GM21717 (cell line): ENCODE measurements around the gene UBE2E2.

ENCODE experiments used
- ATAC-seq: cut with Tn5 transposase; IDR thresholded peaks from one replicate; pipeline ENCODE4 v1.9.1; 2021; ENCODE audit warnings: mild to moderate bottlenecking, moderate library complexity; ENCODE audit not compliant: unreplicated experiment

The UBE2E2 gene

GRCh38 chr3:23435318-23435717, 232.2 kb downstream of the UBE2E2 start:
- no peak for ATAC-seq

DNA sequence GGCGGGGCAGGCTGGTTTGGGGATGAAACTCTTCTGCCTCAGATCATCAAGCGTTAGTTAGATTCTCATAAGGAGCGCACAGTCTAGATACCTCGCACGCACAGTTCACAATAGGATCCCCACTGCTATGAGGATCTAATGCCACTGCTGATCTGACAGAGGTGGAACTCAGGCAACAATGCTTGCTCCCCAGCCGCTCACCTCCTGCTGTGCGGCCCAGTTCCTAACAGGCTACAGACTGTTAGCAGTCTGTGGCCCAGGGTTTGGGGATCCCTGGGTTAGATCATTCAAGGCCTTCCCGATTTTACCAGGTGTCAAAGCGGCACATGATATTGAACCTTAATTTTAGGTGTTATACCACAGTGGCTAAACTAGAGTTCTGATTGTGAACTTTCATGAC, 232.8 kb downstream of the UBE2E2 start:
- ATAC-seq: no peak

DNA sequence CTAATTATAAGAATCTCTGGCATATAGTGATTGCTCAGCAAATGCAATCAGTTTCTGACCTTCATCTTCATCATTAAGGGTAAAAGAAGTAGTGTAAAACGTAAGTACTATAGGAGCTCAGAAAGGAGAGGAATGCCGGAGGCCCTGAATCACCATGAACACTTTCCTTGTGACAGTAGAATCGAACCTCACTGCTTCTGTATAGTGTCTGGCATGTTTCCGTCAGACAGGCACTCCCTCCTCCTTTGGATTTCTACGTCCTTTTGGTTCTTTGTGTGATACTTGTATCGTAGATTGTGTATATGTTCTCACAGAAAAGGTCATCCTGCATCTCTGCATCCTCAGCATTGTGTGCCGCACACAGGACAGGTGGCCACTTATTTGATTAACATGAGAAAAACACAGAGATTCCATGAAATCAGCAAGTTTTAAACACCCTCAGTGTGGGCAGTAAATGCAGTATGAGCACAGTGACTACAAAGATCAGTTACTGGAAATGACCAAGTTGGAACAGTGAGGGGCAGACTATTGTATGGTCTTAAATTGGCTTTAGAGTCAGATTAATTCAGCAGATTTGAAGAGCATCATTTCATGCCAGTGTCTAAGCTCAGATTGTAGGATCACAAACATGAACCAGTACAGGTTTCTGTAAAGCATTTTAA, 234.5 kb downstream of the UBE2E2 start:
- ATAC-seq: no peak

GRCh38 chr3:23438657-23439056, 235.5 kb downstream of the UBE2E2 start:
- no peak for ATAC-seq

DNA sequence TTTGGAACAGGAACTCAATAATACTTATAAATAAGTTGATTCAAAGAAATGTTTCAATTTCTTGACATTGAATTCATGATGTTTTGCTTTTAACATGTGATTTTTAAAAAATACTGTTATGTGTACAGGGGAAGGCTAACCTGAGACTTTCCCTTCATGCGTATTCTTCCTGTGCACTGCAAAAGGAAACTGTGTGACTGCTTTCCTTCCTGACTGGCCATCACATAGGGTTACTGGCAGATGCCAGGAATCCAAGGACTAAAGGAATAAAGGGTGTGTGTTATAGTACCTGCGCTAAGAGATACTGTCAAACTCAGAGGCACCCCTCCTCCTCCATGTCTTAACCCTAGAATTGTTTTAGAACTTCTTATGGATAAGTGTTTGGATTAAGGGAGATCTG, 236.0 kb downstream of the UBE2E2 start:
- ATAC-seq: no peak

- ATAC-seq: no peak
These were observed 237.5 kb downstream of the UBE2E2 start for GRCh38 chr3:23440416-23441294.

GRCh38 chr3:23442598-23443383, 239.7 kb downstream of the UBE2E2 start:
- ATAC-seq: peak; percentile 72

GRCh38 chr3:23444386-23444785, 241.3 kb downstream of the UBE2E2 start:
- no peak for ATAC-seq

DNA sequence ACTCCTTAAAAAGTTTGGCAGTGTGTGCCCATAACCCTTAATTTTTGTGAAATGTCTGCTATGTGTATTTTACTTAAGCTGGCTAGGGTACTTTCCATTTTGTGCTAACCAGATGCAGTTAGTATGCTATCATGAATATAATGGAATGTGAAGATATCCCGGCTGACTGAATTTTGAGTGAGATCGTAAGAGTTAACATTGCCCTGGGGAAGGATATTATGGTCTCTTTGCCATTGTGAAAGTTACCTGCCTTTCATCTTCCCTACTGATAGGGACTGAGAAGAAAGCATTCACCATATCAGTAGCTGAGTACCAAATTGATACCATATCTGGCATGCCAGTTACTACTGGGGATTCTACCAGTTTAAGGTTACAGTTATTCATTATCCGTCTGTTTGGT, 243.2 kb downstream of the UBE2E2 start:
- ATAC-seq: no peak

DNA sequence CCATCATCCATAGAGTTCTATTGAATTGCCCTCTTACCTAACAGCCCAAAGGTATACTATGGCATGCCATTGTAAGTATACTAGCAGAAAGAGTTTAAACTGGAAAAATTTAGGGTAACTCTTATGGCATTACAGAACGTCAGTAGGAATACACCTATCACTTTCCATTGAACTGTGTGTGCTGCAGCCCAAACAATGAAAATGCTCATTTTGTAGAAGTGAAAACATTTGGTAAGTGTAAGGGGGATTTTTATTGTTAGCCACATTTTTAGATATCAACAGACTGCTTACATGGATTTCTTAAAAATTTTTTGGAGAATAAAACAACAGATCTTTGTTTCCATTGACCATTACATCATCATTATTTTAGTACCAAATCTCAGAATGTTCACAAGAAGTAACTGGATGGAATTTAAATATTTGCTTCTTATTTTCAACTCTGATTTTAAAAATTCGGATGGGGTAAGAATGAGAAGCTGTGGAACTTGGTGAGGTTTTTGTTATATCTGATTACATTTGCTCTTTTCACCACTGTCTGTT, 245.9 kb downstream of the UBE2E2 start:
- ATAC-seq: no peak

DNA sequence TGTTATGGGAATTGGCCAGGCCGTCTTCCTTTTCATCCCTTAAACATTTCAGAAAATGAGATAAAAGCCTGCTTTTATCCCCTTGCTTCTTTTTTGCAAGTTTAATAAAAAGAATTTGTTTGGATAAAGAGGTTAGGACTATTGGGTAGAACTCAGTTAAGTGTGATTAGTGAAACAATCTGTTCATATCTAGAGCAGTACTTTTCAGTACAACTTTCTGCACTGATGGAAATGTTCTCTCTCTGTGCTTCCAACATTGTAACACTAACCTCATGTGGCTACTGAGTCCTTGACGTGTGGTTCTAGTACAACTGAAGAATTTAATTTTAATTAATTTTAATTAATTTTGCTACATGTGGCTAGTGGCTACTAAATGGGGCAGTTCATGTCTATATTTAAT, 246.9 kb downstream of the UBE2E2 start:
- ATAC-seq: no peak

DNA sequence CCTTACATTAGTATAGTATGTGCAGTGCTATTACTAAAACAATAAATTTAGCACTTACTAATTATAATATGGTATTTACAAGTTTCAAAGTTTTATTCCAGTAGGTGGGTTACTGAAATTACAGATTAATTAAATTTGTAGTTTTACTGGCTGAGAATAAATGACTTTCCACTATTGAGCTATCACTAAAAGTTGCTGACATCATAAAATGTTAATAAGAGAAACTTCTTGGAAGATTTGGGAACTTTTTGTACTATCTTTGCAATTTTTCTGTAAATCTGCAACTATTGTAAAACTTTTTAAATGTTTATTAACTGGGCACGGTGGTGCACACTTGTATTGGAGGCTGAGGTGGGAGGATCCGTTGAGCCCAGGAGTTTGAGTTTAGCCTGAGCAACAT, 247.7 kb downstream of the UBE2E2 start:
- ATAC-seq: no peak

DNA sequence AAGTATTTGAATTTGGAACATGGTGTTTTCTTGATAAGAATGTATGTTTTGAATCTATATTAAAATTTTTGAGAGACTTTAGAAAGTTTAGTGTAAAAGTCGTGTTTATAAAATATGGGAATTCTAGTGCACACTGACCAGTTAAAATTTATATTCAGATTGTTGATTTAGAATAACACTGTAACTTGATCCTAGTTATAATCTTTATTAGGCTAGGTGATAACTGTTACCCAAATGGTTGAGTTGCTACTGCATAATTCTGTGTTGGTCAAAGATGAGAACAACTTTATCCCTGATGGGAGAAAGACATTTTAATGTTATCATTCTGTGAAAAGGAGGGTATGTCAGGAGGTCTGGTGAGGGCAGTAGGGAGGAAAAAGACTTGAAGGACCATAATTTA, 249.3 kb downstream of the UBE2E2 start:
- no peak for ATAC-seq

GRCh38 chr3:23455084-23455483, 252.0 kb downstream of the UBE2E2 start:
- no peak for ATAC-seq

GRCh38 chr3:23455775-23456174, 252.6 kb downstream of the UBE2E2 start:
- no peak for ATAC-seq

DNA sequence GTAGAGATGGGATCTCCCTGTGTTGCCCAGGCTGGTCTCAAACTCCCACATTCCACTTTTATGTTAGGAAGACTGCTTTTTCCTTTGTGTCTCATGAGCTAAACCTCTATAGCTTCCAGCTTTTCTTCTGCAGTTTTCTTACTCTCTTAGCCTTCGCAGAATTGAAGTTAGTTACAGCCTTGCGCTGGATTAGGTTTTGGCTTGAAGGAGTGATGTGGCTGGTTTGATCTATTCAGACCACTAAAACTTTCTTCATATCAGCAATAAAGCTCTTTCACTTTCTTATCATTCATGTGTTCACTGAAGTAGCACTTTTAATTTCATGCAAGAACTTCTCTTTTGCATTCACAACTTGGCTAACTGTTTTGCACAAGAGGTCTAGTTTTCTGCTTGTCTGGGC, 254.6 kb downstream of the UBE2E2 start:
- no peak for ATAC-seq

GRCh38 chr3:23459465-23459864, 256.3 kb downstream of the UBE2E2 start:
- no peak for ATAC-seq

- no peak for ATAC-seq
These were observed 256.9 kb downstream of the UBE2E2 start for GRCh38 chr3:23459889-23460546.

GRCh38 chr3:23461069-23461468, 257.9 kb downstream of the UBE2E2 start:
- no peak for ATAC-seq

- ATAC-seq: no peak
These were observed 260.7 kb downstream of the UBE2E2 start for GRCh38 chr3:23463791-23464190.

GRCh38 chr3:23465569-23465968, 262.4 kb downstream of the UBE2E2 start:
- no peak for ATAC-seq
